Mammary epithelial cell (primary cell): ENCODE measurements around the gene SKOR2.

Source experiments
- EZH2 ChIP-seq: IDR thresholded peaks from 2 replicates; pipeline ENCODE4 v1.6.1; 2012; ENCODE audit warnings: low read length, inconsistent platforms, borderline replicate concordance
- TF ChIP-seq, protein P1 (sequence below), 2 donors: IDR thresholded peaks in 1 of 2; conservative IDR thresholded peaks in 1 of 2; 2 replicates each; pipeline ENCODE4 v1.5.1; 2011 to 2012; ENCODE audit warnings: inconsistent platforms in 2 of 2, low read length in 2 of 2, mild to moderate bottlenecking in 2 of 2, control low read depth in 1 of 2, low read depth in 1 of 2; ENCODE audit not compliant: insufficient read depth in 1 of 2; ENCODE audit errors: extremely low read depth in 1 of 2

DNA sequence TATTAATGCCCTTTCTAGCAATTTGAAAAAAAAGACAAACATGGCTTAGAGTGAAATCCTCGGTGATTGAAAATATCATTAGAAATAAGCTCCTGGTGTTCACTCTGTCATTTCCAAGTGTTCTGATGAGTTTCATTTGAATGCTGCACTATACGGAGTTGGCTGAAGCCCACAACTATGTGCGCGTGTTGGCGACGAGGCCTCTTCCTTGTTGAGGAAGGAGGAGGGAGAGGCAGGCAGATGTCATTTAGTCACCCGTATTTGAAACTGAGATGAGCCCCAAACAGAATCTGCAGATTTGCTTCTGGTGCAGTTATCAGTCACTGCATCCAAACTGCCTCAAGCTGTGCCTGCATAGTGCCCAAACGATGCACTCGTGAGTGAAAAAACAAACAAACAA lies 23.5 kb upstream of the SKOR2 start:
- TF ChIP-seq, protein P1, sequence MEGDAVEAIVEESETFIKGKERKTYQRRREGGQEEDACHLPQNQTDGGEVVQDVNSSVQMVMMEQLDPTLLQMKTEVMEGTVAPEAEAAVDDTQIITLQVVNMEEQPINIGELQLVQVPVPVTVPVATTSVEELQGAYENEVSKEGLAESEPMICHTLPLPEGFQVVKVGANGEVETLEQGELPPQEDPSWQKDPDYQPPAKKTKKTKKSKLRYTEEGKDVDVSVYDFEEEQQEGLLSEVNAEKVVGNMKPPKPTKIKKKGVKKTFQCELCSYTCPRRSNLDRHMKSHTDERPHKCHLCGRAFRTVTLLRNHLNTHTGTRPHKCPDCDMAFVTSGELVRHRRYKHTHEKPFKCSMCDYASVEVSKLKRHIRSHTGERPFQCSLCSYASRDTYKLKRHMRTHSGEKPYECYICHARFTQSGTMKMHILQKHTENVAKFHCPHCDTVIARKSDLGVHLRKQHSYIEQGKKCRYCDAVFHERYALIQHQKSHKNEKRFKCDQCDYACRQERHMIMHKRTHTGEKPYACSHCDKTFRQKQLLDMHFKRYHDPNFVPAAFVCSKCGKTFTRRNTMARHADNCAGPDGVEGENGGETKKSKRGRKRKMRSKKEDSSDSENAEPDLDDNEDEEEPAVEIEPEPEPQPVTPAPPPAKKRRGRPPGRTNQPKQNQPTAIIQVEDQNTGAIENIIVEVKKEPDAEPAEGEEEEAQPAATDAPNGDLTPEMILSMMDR (conservative IDR thresholded peaks at IDR 0.05 in 1 of 2, IDR thresholded peaks at IDR 0.05 in 1 of 2; ENCODE audit: extremely low read depth in 1 of 2, insufficient read depth in 1 of 2, low read depth in 1 of 2, low read length in 2 of 2) = no peak
- TF ChIP-seq EZH2 = no peak
